HepG2 (cell line): ENCODE results near the gene PRSS8. TPM values are rescaled to one million over a fixed set of nuclear protein-coding genes. Genes with fewer than 3 reads are reported as not detected.

ENCODE experiments used
- ARID5B ChIP-seq: IDR thresholded peaks from 2 replicates; pipeline ENCODE4 v1.4.0; 2020; ENCODE audit warnings: mild to moderate bottlenecking, missing genetic modification reagents
- E2F5 ChIP-seq: sonication (generic); formaldehyde crosslinking; conservative IDR thresholded peaks from 2 replicates; pipeline ENCODE4 v1.4.0; 2020; ENCODE audit warnings: missing genetic modification reagents
- HMG20B ChIP-seq: conservative IDR thresholded peaks from 2 replicates; pipeline ENCODE4 v1.6.1; 2016; ENCODE audit warnings: missing genetic modification reagents, missing compliant biosample characterization
- HOXA7 ChIP-seq: sonication (generic); formaldehyde crosslinking; IDR thresholded peaks from 2 replicates; pipeline ENCODE4 v1.8.1; 2022; ENCODE audit warnings: mild to moderate bottlenecking, missing genetic modification reagents, moderate library complexity
- MED13 ChIP-seq: sonication (generic); formaldehyde crosslinking; IDR thresholded peaks from 2 replicates; pipeline ENCODE4 v1.5.0; 2020; ENCODE audit warnings: missing genetic modification reagents
- MNT ChIP-seq: fragments of 450-650 bp; IDR thresholded peaks from 2 replicates; pipeline ENCODE4 v1.6.1; 2016
- NFKB2 ChIP-seq: sonication (generic); formaldehyde crosslinking; IDR thresholded peaks from 2 replicates; pipeline ENCODE4 v1.4.0; 2020; ENCODE audit warnings: missing genetic modification reagents, borderline replicate concordance
- NPAS2 ChIP-seq: sonication (generic); formaldehyde crosslinking; IDR thresholded peaks from 2 replicates; pipeline ENCODE4 v1.8.0; 2022; ENCODE audit warnings: mild to moderate bottlenecking, missing genetic modification reagents, borderline replicate concordance
- POLR2AphosphoS5 ChIP-seq: IDR thresholded peaks from 2 replicates; pipeline ENCODE4 v1.6.1; 2012; ENCODE audit warnings: low read depth, low read length
- SP4 ChIP-seq: sonication (generic); formaldehyde crosslinking; IDR thresholded peaks from 2 replicates; pipeline ENCODE4 v1.8.1; 2023; ENCODE audit warnings: mild to moderate bottlenecking, missing genetic modification reagents
- SRY ChIP-seq: sonication (generic); formaldehyde crosslinking; IDR thresholded peaks from 2 replicates; pipeline ENCODE4 v1.8.0; 2022; ENCODE audit warnings: mild to moderate bottlenecking, missing genetic modification reagents
- TFE3 ChIP-seq: IDR thresholded peaks from 2 replicates; pipeline ENCODE4 v1.6.1; 2016
- ZBTB2 ChIP-seq: sonication (generic); formaldehyde crosslinking; IDR thresholded peaks from 2 replicates; pipeline ENCODE4 v1.8.0; 2022; ENCODE audit warnings: low read depth, missing genetic modification reagents
- ZNF205 ChIP-seq: IDR thresholded peaks from 2 replicates; pipeline ENCODE4 v1.6.1; 2018; ENCODE audit warnings: missing biosample characterization, missing genetic modification reagents
- ZNF230 ChIP-seq: sonication (generic); formaldehyde crosslinking; IDR thresholded peaks from 2 replicates; pipeline ENCODE4 v1.4.0; 2020; ENCODE audit warnings: mild to moderate bottlenecking, missing genetic modification reagents
- ZNF276 ChIP-seq: sonication (generic); formaldehyde crosslinking; IDR thresholded peaks from 2 replicates; pipeline ENCODE4 v1.4.0; 2020; ENCODE audit warnings: mild to moderate bottlenecking, low read depth, missing genetic modification reagents
- ZNF543 ChIP-seq: sonication (generic); formaldehyde crosslinking; IDR thresholded peaks from 2 replicates; pipeline ENCODE4 v1.4.0; 2020; ENCODE audit warnings: mild to moderate bottlenecking, missing genetic modification reagents
- ZSCAN25 ChIP-seq: sonication (generic); formaldehyde crosslinking; IDR thresholded peaks from 2 replicates; pipeline ENCODE4 v1.8.0; 2022; ENCODE audit warnings: mild to moderate bottlenecking, missing genetic modification reagents
- polyA plus RNA-seq, 8 experiments: library from polyadenylated mRNA; depleted of rRNA in 3 of 8; stranded (reverse) in 7 of 8; unstranded in 1 of 8; fragments of >200 nt; fragmentation: Illumina TruSeq in 4 of 8; extraction: Trizol in 4 of 8; gene quantifications; 2 replicates each; pipeline versions ENCODE4 v1.2.1 to v1.2.3, GENCODE V29; 2011 to 2016; ENCODE audit warnings: low read depth in 4 of 8, missing spikeins in 1 of 8, mixed read lengths in 1 of 8; ENCODE audit not compliant: insufficient read depth in 1 of 8
- total RNA-seq, 5 experiments: library from RNA; depleted of rRNA; stranded (reverse); fragments of >200 nt; fragmentation: Illumina TruSeq; extraction: Trizol; gene quantifications; 2 replicates each; pipeline ENCODE4 v1.2.3, GENCODE V29; 2016; ENCODE audit warnings: low read depth in 1 of 5

The PRSS8 gene
- total and polyA plus RNA-seq, 2 of the 13 experiments (the other 11 are each of a cell fraction or from before 2014, with no cell fraction given): 2.6 to 7.2 TPM

- peak; percentile 71 for TF ChIP-seq ZBTB2
- TF ChIP-seq NPAS2 (CRISPR knock-in tag): no peak
- TF ChIP-seq ZSCAN25 (CRISPR knock-in tag): no peak
- TF ChIP-seq SRY (CRISPR knock-in tag): peak; percentile 84
- 0 out of 2 replicates have a peak, but pooled peaks have one; percentile 21 for TF ChIP-seq E2F5 (CRISPR knock-in tag)
- no peak for TF ChIP-seq ZNF276 (CRISPR knock-in tag)
- peak; percentile 87 for TF ChIP-seq POLR2AphosphoS5
- TF ChIP-seq TFE3: peak; percentile 46; the same call in 1 of the 2 replicates
- peak; percentile 62; the same call in 1 of the 2 replicates for TF ChIP-seq MNT
- TF ChIP-seq SP4: peak; percentile 82
- TF ChIP-seq MED13: peak; percentile 59; the same call in 1 of the 2 replicates
- TF ChIP-seq ZNF230: 0 out of 2 replicates have a peak, but pooled peaks have one; percentile 18
- TF ChIP-seq HMG20B (CRISPR knock-in tag): peak; percentile 21
- TF ChIP-seq NFKB2 (CRISPR knock-in tag): peak; percentile 43; the same call in 1 of the 2 replicates
- peak; percentile 73 for TF ChIP-seq ZNF205 (CRISPR knock-in tag)
- TF ChIP-seq ZNF543 (CRISPR knock-in tag): no peak
- no peak for TF ChIP-seq HOXA7 (CRISPR knock-in tag)
- peak; percentile 74 for TF ChIP-seq ARID5B (CRISPR knock-in tag)
Observed at GRCh38 chr16:31094424-31095120, 41.0 kb downstream of the PRSS8 start, which contains the start of gene VKORC1 (continued).
